Neural progenitor cell (in vitro differentiated cells): ENCODE data around the gene TNFRSF25. TPM values are rescaled to one million over a fixed set of nuclear protein-coding genes. Genes with fewer than 3 reads are reported as not detected.
A peak's percentile ranks its signal among the peaks of the same experiment; 100 is the strongest.

Experiments
- DNase-seq: peaks from one replicate; pipeline ENCODE4 v3.0.0-alpha.2; 2016; ENCODE audit warnings: low spot score
- H2AFZ ChIP-seq: fragments of 200-600 bp; sonication (generic); replicated peaks from 2 replicates; pipeline ENCODE4 v1.6.1; 2016; ENCODE audit warnings: antibody characterized with exemption
- H3F3A ChIP-seq: fragments of 200-600 bp; sonication (generic); 2 replicates; pipeline ENCODE4 v1.6.1; 2016; ENCODE audit warnings: antibody characterized with exemption, low read depth
- H3K27ac ChIP-seq: fragments of 200-600 bp; sonication (generic); 2 replicates; pipeline ENCODE4 v1.5.1; 2016; ENCODE audit warnings: mild to moderate bottlenecking
- H3K27me3 ChIP-seq: fragments of 200-600 bp; sonication (generic); 2 replicates; pipeline ENCODE4 v1.6.1; 2016; ENCODE audit warnings: mild to moderate bottlenecking, moderate library complexity
- H3K36me3 ChIP-seq: fragments of 200-600 bp; sonication (generic); 2 replicates; pipeline ENCODE4 v1.5.1; 2016
- H3K4me1 ChIP-seq: fragments of 200-600 bp; sonication (generic); 2 replicates; pipeline ENCODE4 v1.6.1; 2016; ENCODE audit warnings: mixed run types
- H3K4me2 ChIP-seq: fragments of 200-600 bp; sonication (generic); 2 replicates; pipeline ENCODE4 v1.6.1; 2016
- H3K4me3 ChIP-seq: fragments of 200-600 bp; sonication (generic); 2 replicates; pipeline ENCODE4 v1.5.1; 2016
- H3K79me2 ChIP-seq: fragments of 200-600 bp; sonication (generic); 2 replicates; pipeline ENCODE4 v1.6.1; 2016; ENCODE audit warnings: low read depth
- H3K9ac ChIP-seq: fragments of 200-600 bp; sonication (generic); 2 replicates; pipeline ENCODE4 v1.6.1; 2016
- H3K9me3 ChIP-seq: fragments of 200-600 bp; sonication (generic); 2 replicates; pipeline ENCODE4 v1.5.1; 2016; ENCODE audit warnings: low read depth
- H4K20me1 ChIP-seq: fragments of 200-600 bp; sonication (generic); 2 replicates; pipeline ENCODE4 v1.6.1; 2016; ENCODE audit warnings: low read depth
- H3K27ac Mint-ChIP-seq: 3 replicates; pipeline ENCODE4 v1.8.0; 2021; ENCODE audit warnings: mixed read lengths
- H3K27me3 Mint-ChIP-seq: 2 replicates; pipeline ENCODE4 v1.8.0; 2022; ENCODE audit warnings: low read depth, mild to moderate bottlenecking, inconsistent platforms, moderate library complexity, mixed read lengths; ENCODE audit not compliant: insufficient read depth
- H3K36me3 Mint-ChIP-seq: 3 replicates; pipeline ENCODE4 v1.8.0; 2021; ENCODE audit warnings: mixed read lengths
- H3K4me1 Mint-ChIP-seq: 3 replicates; pipeline ENCODE4 v1.8.0; 2021; ENCODE audit warnings: mixed read lengths
- H3K4me3 Mint-ChIP-seq: 3 replicates; pipeline ENCODE4 v1.8.0; 2021; ENCODE audit warnings: mild to moderate bottlenecking, moderate library complexity, mixed read lengths
- H3K9me3 Mint-ChIP-seq: 3 replicates; pipeline ENCODE4 v1.8.0; 2020; ENCODE audit warnings: mixed read lengths
- EZH2 ChIP-seq: fragments of 200-600 bp; sonication (generic); IDR thresholded peaks from 2 replicates; pipeline ENCODE4 v1.6.1; 2017; ENCODE audit warnings: antibody characterized with exemption, mild to moderate bottlenecking, moderate library complexity
- EZH2phosphoT487 ChIP-seq: fragments of 200-600 bp; sonication (generic); IDR thresholded peaks from 2 replicates; pipeline ENCODE4 v1.6.1; 2017; ENCODE audit warnings: antibody characterized with exemption
- total RNA-seq: library from RNA; depleted of rRNA; stranded (reverse); fragments of >200 nt; gene quantifications from 2 replicates; pipeline ENCODE4 v1.2.3, GENCODE V29; 2015; ENCODE audit warnings: low replicate concordance
- TF ChIP-seq, protein P1 (sequence below): fragments of 200-600 bp; sonication (generic); IDR thresholded peaks from 2 replicates; pipeline ENCODE4 v1.5.1; 2017; ENCODE audit warnings: antibody characterized with exemption, mild to moderate bottlenecking

TNFRSF25 gene
- total RNA-seq, 1 donor from 2014 or later: 15.6 TPM

DNA sequence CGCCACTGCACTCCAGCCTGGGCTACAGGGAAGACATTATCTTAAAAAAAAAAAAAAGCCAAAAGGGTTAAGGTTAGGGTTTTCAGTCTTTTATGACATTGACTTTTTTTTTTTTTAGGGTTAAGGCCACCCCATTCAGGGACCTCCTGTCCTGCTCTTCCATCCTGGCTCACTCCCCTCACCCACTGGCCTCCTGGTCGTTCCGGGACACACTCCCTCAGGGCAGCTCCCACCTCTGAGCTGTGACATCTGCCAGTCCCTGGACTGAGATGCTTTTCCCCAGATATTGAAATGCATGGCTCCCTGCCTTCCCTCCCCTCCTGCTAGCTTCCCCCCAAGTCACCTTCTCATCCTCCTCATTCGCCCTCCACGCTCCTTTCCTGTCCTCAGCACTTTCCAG, 15.8 kb upstream of the TNFRSF25 start:
- Mint-ChIP-seq H3K4me1 (peaks cover 15% of the 10 kb centered on the region), H3K27ac (no peak overlapping the region), H3K27me3 (peaks cover 26% of the 10 kb centered on the region), H3K36me3 (no peaks in the 10 kb centered on the region), H3K4me3 (no peak overlapping the region), H3K9me3 (no peaks in the 10 kb centered on the region)
- H3K27ac ChIP-seq: no peak overlapping the region
- H3K4me3 ChIP-seq: no peak overlapping the region
- H3K79me2 ChIP-seq: peaks cover 6% of the 10 kb centered on the region
- DNase-seq: no peak
- H3K4me1 ChIP-seq: peaks cover 19% of the 10 kb centered on the region
- peaks cover 5% of the 10 kb centered on the region for H3F3A ChIP-seq
- no peaks in the 10 kb centered on the region for H4K20me1 ChIP-seq
- no peak overlapping the region for H3K9ac ChIP-seq
- no peaks in the 10 kb centered on the region for H3K27me3 ChIP-seq
- H3K4me2 ChIP-seq: no peak overlapping the region
- TF ChIP-seq, protein P1, sequence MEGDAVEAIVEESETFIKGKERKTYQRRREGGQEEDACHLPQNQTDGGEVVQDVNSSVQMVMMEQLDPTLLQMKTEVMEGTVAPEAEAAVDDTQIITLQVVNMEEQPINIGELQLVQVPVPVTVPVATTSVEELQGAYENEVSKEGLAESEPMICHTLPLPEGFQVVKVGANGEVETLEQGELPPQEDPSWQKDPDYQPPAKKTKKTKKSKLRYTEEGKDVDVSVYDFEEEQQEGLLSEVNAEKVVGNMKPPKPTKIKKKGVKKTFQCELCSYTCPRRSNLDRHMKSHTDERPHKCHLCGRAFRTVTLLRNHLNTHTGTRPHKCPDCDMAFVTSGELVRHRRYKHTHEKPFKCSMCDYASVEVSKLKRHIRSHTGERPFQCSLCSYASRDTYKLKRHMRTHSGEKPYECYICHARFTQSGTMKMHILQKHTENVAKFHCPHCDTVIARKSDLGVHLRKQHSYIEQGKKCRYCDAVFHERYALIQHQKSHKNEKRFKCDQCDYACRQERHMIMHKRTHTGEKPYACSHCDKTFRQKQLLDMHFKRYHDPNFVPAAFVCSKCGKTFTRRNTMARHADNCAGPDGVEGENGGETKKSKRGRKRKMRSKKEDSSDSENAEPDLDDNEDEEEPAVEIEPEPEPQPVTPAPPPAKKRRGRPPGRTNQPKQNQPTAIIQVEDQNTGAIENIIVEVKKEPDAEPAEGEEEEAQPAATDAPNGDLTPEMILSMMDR: no peak
- TF ChIP-seq EZH2: no peak
- TF ChIP-seq EZH2phosphoT487: no peak
- H3K9me3 ChIP-seq: no peaks in the 10 kb centered on the region
- H2AFZ ChIP-seq: no peak overlapping the region
- H3K36me3 ChIP-seq: no peaks in the 10 kb centered on the region

DNA sequence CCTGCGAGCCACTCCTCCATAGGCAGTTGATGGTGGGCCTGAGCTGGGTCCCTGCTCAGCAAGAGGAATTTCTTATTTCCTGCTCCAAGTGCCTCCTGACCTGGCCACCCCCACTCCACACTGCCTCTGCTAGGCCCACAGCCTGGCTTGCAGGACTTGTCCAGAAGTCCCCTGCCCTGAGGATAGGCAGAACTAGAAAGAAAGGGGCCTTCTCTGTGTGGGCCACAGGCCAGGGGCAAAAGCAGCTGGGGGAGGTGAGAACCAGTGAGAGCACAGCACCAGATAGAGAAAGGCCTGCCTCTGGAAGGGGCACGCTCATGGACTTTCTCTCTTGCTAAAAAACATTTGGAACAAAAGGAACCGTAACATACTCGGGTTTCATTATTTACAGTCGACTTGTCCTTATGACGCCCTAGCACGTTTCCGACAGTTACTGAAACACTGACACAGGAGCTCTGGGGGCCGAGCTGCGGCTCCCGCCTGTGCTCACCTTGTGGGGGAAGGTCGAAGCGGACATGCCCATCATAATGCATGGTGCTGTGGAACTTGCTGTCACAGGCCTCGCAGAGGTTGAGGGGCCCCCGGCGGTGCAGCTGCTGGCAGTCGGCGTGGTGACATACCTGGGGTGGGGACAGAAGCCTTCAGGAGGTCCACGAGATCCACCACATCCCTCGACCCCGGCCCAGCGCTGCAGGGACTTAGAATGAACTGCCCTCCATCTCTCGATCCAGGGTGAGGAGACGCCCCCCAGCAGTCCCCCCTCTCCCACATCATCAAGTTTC, 11.3 kb upstream of the TNFRSF25 start:
- no peaks in the 10 kb centered on the region for H3K27me3 Mint-ChIP-seq
- Histone ChIP-seq H3K4me2 (no peak overlapping the region), H3K4me3 (no peak overlapping the region), H3F3A (no peaks in the 10 kb centered on the region), H3K79me2 (no peaks in the 10 kb centered on the region), H3K27me3 (no peaks in the 10 kb centered on the region), H2AFZ (no peak overlapping the region), H3K27ac (peak overlapping the region; percentile 29), H3K4me1 (peaks cover 7% of the 10 kb centered on the region), H4K20me1 (peaks cover 2% of the 10 kb centered on the region), H3K9ac (no peak overlapping the region), H3K36me3 (no peaks in the 10 kb centered on the region), H3K9me3 (no peaks in the 10 kb centered on the region)
- TF ChIP-seq EZH2phosphoT487 (no peak), EZH2 (no peak)
- TF ChIP-seq, protein P1: no peak
- no peaks in the 10 kb centered on the region for H3K9me3 Mint-ChIP-seq
- H3K36me3 Mint-ChIP-seq: peaks cover 2% of the 10 kb centered on the region
- peak overlapping the region; percentile 78 for H3K27ac Mint-ChIP-seq
- peaks cover 10% of the 10 kb centered on the region for H3K4me1 Mint-ChIP-seq
- DNase-seq: no peak
- H3K4me3 Mint-ChIP-seq: no peak overlapping the region

GRCh38 chr1:6476483-6476882, 10.5 kb upstream of the TNFRSF25 start:
- H3K9ac ChIP-seq: no peak overlapping the region
- H3K9me3 ChIP-seq: no peaks in the 10 kb centered on the region
- DNase-seq: no peak
- no peak overlapping the region for H3K4me3 Mint-ChIP-seq
- H3K27me3 ChIP-seq: peaks cover 2% of the 10 kb centered on the region
- H3K4me3 ChIP-seq: no peak overlapping the region
- peaks cover 2% of the 10 kb centered on the region for H3K36me3 Mint-ChIP-seq
- H3K79me2 ChIP-seq: no peaks in the 10 kb centered on the region
- no peak for TF ChIP-seq EZH2phosphoT487
- no peak for TF ChIP-seq EZH2
- TF ChIP-seq, protein P1: no peak
- H3K9me3 Mint-ChIP-seq: no peaks in the 10 kb centered on the region
- H3K4me2 ChIP-seq: no peak overlapping the region
- H2AFZ ChIP-seq: no peak overlapping the region
- peaks cover 7% of the 10 kb centered on the region for H3K4me1 ChIP-seq
- peaks cover 2% of the 10 kb centered on the region for H3K27me3 Mint-ChIP-seq
- no peak overlapping the region for H3K27ac Mint-ChIP-seq
- no peak overlapping the region for H3K27ac ChIP-seq
- no peaks in the 10 kb centered on the region for H3K36me3 ChIP-seq
- H4K20me1 ChIP-seq: peaks cover 2% of the 10 kb centered on the region
- H3K4me1 Mint-ChIP-seq: peaks cover 10% of the 10 kb centered on the region
- H3F3A ChIP-seq: no peaks in the 10 kb centered on the region
